Measurements from ENCODE around the gene TSC22D1. TPM values are rescaled to one million over a fixed set of nuclear protein-coding genes. Genes with fewer than 3 reads are reported as not detected.

Gene TSC22D1
- total RNA-seq, 1 donor from 2014 or later, result 97.7 TPM

- intact Hi-C loops (cut with DNase I), result no loop called here
- H3K9me3 ChIP-seq, result no peaks in the 10 kb centered on the region
These were observed 127.8 kb downstream of the TSC22D1 start for GRCh38 chr13:44448373-44448772.

DNA sequence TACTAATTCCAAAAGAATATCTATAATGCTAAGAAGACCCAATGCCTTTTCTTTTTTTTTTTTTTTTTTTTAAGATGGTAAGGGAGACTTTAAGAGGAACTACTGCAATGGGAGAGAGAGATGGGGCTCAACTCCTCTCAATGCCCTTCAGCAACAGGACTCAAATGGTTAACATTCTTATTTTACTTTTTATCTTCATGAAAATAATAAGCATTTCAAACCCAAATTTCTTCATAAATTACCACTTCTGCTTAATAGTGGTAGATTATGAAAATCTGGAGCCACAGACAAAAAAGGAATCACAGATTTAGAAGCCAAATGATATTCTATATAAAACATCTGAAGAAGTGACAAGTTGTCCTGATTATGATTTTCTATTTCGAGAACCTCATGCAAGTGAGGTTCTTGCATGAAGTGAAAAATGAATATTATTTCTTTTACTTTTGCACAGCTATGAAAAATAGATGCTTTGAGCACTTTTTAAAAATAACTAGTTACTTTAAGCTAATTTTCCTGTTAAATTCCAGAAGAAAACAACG lies 128.3 kb downstream of the TSC22D1 start:
- Histone ChIP-seq H3K9me3 (no peaks in the 10 kb centered on the region), H3K4me3 (no peak overlapping the region), H3K27ac (no peak overlapping the region), H3K4me1 (no peaks in the 10 kb centered on the region), H3K27me3 (no peaks in the 10 kb centered on the region), H3K36me3 (no peaks in the 10 kb centered on the region)
- intact Hi-C loops (cut with DNase I), result no loop called here
- no peak for DNase-seq (ENCODE audit: low spot score in 2 of 2)
- TF ChIP-seq, protein P1, sequence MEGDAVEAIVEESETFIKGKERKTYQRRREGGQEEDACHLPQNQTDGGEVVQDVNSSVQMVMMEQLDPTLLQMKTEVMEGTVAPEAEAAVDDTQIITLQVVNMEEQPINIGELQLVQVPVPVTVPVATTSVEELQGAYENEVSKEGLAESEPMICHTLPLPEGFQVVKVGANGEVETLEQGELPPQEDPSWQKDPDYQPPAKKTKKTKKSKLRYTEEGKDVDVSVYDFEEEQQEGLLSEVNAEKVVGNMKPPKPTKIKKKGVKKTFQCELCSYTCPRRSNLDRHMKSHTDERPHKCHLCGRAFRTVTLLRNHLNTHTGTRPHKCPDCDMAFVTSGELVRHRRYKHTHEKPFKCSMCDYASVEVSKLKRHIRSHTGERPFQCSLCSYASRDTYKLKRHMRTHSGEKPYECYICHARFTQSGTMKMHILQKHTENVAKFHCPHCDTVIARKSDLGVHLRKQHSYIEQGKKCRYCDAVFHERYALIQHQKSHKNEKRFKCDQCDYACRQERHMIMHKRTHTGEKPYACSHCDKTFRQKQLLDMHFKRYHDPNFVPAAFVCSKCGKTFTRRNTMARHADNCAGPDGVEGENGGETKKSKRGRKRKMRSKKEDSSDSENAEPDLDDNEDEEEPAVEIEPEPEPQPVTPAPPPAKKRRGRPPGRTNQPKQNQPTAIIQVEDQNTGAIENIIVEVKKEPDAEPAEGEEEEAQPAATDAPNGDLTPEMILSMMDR (IDR thresholded peaks at IDR 0.05), result no peak

More at GRCh38 chr13:44448373-44448772, 127.8 kb downstream of the TSC22D1 start:
- DNase-seq (ENCODE audit: low spot score in 2 of 2), result no peak
- TF ChIP-seq, protein P1 (IDR thresholded peaks at IDR 0.05), result no peak
- Histone ChIP-seq H3K4me1 (no peaks in the 10 kb centered on the region), H3K27me3 (no peaks in the 10 kb centered on the region), H3K4me3 (no peak overlapping the region), H3K27ac (no peak overlapping the region), H3K36me3 (no peaks in the 10 kb centered on the region)

- no peaks in the 10 kb centered on the region for H3K27me3 ChIP-seq
- intact Hi-C loops (cut with DNase I), result no loop called here
- no peak for DNase-seq (ENCODE audit: low spot score in 2 of 2)
- peaks cover 0 to 5% of the 10 kb centered on the region in 2 donors for H3K4me1 ChIP-seq
- TF ChIP-seq, protein P1 (IDR thresholded peaks at IDR 0.05), result no peak
- H3K4me3 ChIP-seq, result no peak overlapping the region
- H3K36me3 ChIP-seq, result no peaks in the 10 kb centered on the region
- no peaks in the 10 kb centered on the region for H3K9me3 ChIP-seq
- no peak overlapping the region for H3K27ac ChIP-seq
These were observed 136.0 kb downstream of the TSC22D1 start for GRCh38 chr13:44440046-44440608.

DNA sequence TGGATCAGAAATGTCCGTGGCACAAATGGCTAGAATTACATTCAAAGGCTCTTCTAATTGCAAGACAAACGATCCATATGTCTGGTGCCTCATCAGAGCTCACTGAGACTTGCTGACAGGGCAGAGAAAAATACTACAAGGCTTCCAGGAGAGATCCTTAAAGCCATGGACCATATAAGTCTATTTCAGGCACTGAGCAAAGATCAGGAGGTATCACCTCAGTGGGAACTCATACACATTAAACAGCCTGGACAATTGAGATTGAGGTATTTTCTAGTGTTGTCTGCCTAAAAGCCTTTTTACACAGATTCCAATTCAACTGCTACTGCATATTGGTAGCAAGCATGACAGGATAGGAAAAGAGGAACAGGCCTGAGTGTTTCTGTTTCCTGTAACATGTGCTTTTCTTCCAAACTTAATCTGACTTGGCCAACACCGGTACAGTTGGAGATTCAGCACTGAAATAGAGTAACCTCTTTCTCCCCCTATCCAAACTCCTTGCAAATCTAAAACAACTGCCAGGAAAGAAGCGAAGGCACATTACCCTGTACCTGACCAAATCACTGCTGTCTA lies 136.6 kb downstream of the TSC22D1 start:
- H3K27ac ChIP-seq, result no peak overlapping the region
- no peak for DNase-seq (ENCODE audit: low spot score in 2 of 2)
- no peak overlapping the region for H3K4me3 ChIP-seq
- no peaks in the 10 kb centered on the region for H3K27me3 ChIP-seq
- H3K4me1 ChIP-seq, result peaks cover 0 to 5% of the 10 kb centered on the region in 2 donors
- peaks cover under 1 to 3% of the 10 kb centered on the region in 2 donors for H3K36me3 ChIP-seq
- TF ChIP-seq, protein P1 (IDR thresholded peaks at IDR 0.05), result no peak
- intact Hi-C loops (cut with DNase I), result loop anchor here (5.0 to 10.0 kb wide), 3 partner anchors 137 to 372 kb away; no protein-coding TSS in a partner anchor
- no peaks in the 10 kb centered on the region for H3K9me3 ChIP-seq

GRCh38 chr13:44438234-44438579 lies 137.9 kb downstream of the TSC22D1 start:
- Histone ChIP-seq H3K27me3 (no peaks in the 10 kb centered on the region), H3K4me3 (no peak overlapping the region), H3K4me1 (peaks cover 0 to 11% of the 10 kb centered on the region in 2 donors), H3K9me3 (no peaks in the 10 kb centered on the region), H3K27ac (no peak overlapping the region), H3K36me3 (peaks cover 3 to 17% of the 10 kb centered on the region in 2 donors)
- TF ChIP-seq, protein P1 (IDR thresholded peaks at IDR 0.05), result peak in 2 of 3 experiments; percentile 1 to 50
- no peak for DNase-seq (ENCODE audit: low spot score in 2 of 2)
- intact Hi-C loops (cut with DNase I), result loop anchor here (5.0 to 10.0 kb wide), 3 partner anchors 136 to 371 kb away; no protein-coding TSS in a partner anchor
